ENCODE data around the gene CDRT15.
"Not testable (repeated sequence)": the region's sequence is repeated elsewhere in the genome, so short reads cannot be mapped to it uniquely, and the experiment has no call there.

CDRT15 gene

GRCh38 chr17:14186443-14186842 lies 50.2 kb downstream of the CDRT15 start:
- DNase-seq (ENCODE audit: low read depth in 2 of 2), result not testable (repeated sequence)
